HG02759 (cell line): ENCODE measurements around the gene RABEPK.
"Not testable (repeated sequence)": the region's sequence is repeated elsewhere in the genome, so short reads cannot be mapped to it uniquely, and the experiment has no call there.

Experiments
- ATAC-seq: cut with Tn5 transposase; IDR thresholded peaks from one replicate; pipeline ENCODE4 v1.9.1; 2021; ENCODE audit warnings: mild to moderate bottlenecking, moderate library complexity; ENCODE audit not compliant: unreplicated experiment

Gene RABEPK

DNA sequence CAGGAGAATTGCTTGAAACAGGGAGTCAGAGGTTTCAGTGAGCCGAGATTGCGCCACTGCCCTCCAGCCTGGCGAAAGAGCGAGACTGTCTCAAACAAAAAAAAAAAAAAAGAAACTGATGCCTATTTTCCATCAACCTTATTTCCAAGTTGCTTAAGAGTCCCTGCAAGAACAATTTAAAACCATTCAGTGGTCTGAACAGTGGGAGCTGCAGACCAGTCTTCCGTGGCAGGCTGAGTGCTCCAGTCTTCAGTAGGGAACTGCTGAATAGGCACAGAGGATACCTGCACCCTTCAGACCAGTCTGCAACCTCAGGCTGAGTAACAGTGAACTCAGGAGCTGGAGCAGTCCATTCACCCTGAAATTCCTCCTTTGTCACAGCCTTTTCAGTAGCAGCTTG lies 5.9 kb upstream of the RABEPK start:
- ATAC-seq = not testable (repeated sequence)

DNA sequence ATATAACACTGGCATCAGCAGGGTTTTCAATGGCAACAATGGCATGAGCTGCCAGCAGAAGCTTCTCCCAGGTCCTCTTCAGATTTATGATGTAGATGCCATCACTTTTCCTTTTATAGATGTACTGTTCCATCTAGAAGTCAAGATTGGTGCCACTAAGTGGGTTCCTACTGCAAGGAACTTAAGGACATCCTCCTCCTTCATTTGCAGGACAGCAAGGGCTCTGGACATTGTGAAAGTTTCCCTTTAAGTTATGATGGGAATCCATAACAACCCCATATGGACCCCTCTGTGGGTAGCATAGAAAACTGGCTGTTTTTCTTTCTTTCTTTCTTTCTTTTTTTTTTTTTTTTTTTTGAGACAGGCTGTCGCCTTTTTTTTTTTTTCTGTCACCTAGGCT lies 4.8 kb upstream of the RABEPK start:
- ATAC-seq = not testable (repeated sequence)

DNA sequence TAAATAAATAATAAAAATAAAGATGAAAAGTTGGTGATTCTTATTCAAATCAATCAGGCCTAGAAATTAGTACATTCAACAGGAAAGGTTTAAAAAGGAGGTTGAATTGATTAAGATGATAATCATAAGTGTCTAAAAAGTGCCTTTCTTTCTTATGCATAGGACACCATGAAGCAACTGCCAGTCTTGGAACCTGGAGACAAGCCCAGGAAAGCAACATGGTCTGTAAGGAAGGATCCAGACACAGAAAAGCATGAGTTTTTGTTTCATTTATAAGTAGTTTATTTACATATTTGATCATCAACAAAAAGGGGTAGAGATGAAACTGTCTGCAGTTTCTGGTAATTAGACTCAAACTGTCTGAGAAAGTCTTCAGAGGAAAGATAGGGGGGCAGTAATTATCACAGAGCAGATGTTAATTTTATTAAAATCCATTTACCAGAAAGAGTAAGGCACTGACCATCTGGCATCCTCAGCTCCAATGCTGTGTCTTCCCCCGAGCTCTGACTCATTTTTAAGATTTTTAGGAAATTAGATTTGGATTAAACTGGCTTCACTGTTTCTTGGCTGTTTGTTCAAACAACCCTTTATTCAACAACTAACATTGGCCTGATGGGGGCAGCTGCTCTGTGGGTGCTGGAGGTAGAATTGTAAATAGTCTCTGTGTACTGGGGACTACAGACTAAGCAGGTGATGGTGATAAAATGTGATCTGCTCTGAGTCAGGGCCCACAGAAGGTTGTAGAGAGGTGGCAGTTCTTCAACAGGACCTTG lies 2.7 kb downstream of the RABEPK start:
- ATAC-seq = no peak

DNA sequence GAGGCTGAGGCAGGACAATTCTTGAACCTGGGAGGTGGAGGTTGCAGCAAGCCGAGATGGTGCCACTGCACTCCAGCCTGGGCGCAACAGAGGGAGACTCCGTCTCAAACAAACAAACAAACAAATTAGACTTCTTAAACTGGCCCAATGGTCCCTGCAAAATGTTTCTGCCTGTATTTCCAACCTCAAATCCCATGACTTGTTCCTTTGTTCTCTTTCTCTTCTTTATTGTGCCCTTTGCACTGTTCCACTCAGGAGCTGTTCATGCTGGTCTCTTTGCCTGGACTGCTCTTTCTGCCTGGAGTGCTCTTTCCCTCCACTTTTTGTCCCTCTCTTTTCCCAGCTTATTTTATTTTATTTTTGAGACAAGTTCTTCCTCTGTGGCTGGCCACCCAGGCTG lies 4.1 kb downstream of the RABEPK start:
- no peak for ATAC-seq

DNA sequence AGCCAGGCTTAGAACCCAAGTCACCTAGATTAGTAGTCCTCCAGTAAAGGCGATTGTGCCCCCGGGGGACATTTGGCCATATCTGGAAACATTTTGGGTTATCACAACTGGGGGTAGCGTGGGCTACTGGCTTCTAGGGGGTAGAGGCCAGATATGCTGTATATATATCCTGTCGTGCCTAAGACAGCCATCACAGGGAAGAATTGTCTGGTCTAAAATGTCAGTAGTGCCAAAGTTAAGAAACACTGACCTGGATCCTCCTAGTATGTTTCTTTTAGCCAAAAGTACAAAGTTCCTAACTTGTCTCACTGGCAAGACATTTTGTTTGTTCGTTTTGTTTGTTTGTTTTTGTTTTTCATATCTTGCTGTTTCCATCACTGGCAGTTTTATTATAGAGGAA lies 13.8 kb downstream of the RABEPK start:
- ATAC-seq = no peak

DNA sequence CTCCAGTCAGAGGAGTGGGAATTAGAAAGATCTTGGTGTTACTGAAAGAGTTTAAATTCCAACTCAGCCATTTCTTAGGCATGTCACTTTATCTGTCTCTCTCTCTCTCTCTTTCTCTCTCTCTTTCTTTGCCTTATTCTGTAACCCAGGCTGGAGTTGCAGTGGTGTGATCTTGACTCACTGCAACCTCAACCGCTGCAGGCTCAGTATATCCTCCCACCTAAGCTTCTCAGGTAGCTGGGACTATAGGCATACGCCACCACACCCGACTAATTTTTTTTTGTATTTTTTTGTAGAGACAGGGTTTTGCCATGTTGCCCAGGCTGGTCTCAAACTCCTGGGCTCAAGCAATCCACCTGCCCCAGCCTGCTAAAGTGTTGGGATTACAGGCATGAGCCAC lies 18.3 kb downstream of the RABEPK start:
- no peak for ATAC-seq

DNA sequence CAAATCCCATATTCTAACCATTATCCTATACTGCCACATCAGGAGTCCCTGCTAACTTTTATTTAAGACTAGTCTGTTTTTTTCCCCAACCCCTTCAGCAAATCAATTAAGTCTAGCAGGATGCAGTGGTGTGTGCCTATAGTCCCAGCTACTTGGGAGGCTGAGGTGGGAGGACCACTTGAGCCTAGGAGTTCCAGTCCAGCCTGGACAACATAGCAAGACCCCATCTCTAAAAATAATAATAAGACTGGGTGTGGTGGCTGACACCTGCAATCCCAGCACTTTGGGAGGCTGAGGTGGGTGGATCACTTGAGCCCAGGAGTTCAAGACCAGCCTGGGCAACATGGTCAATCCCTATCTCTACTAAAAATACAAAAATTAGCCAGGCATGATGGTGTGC lies 24.5 kb downstream of the RABEPK start:
- not testable (repeated sequence) for ATAC-seq

DNA sequence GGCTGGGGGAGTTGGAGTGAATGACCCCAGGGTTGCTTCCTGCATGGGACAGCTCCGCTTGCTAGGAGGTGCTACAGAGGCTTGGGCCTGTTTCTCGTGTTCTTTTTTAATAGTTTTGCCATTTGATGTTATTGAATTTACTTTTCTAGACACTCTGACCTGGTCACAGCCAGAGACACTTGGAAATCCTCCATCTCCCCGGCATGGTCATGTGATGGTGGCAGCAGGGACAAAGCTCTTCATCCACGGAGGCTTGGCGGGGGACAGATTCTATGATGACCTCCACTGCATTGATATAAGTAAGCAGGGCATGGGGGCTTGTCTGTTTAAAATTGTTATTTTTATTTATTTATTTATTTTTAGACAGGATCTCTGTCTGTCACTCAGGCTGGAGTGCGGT lies 27.4 kb downstream of the RABEPK start:
- no peak for ATAC-seq

DNA sequence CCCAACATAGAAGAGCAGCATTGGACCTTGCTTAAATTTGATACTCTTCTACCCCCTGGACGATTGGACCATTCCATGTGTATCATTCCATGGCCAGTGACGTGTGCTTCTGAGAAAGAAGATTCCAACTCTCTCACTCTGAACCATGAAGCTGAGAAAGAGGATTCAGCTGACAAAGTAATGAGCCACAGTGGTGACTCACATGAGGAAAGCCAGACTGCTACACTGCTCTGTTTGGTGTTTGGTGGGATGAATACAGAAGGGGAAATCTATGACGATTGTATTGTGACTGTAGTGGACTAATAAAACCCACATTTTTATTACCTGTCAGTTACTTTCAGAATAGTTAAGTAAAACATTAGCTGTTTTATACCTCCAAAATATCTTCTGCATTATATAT lies 33.3 kb downstream of the RABEPK start:
- ATAC-seq = no peak

DNA sequence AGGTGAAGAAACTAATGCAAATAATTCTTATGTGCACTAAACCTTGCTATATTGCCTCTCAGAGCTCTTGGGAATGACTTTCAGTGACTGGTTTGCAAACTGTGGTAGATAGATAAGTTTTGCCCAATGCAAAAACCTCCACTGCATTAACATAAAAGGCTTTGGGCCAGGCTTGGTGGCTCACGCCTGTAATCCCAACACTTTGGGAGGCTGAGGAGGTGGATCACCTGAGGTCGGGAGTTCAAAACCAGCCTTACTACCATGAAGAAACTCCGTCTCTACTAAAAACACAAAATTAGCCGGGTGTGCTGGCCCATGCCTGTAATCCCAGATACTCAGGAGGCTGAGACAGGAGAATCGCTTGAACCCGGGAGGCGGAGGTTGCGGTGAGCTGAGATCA lies 33.8 kb downstream of the RABEPK start:
- ATAC-seq = not testable (repeated sequence)

DNA sequence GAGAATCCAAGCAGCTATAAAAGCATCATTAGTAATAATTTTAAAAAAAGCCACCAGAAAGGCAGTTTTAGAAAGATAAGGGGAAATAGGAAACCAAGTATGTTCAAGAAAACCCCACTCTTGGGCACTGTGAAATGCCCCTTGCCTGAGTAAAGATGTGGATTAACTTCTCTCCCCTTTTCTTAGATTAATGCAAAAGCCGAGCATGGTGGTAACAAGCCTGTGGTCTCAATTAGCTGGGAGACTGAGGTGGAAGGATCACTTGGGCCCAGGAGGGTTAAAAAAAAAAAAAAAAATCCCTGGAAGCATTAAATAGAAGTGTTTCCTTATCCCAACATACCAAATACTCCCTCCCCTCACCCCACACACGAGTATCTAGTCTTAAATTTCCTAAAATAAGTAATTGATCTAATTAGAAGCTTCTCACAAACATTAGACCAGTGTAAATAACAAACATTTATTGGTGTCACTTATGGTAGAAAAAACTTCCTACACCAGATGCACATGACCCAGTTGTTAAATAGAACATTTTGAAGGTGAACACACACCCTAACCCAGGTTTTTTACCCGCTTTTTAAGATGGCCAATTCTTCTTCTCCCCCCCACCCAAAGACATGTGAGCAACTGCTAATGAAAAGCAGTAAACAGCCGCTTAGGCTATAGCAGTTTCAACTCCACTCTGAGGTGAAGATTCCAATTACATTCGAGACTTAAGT lies 35.6 kb downstream of the RABEPK start:
- no peak for ATAC-seq

DNA sequence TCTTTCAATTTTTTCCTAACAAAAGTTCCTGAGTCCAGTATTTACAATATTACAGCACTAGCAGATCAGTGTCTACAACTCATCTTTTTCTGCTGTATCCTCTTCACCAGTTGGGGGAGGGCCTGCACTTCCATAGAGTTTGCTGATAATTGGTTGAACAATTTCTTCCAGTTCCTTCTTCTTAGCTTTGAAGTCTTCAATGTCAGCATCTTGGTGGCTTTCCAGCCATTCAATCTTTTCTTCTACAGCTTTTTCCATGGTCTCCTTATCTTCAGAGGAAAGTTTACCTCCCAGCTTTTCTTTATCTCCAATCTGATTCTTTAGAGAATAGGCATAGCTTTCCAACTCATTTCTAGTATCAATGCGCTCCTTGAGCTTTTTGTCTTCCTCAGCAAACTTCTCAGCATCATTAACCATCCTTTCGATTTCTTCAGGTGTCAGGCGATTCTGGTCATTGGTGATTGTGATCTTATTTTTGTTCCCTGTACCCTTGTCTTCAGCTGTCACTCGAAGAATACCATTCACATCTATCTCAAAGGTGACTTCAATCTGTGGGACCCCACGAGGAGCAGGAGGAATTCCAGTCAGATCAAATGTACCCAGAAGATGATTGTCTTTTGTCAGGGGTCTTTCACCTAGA lies 36.3 kb downstream of the RABEPK start:
- not testable (repeated sequence) for ATAC-seq

DNA sequence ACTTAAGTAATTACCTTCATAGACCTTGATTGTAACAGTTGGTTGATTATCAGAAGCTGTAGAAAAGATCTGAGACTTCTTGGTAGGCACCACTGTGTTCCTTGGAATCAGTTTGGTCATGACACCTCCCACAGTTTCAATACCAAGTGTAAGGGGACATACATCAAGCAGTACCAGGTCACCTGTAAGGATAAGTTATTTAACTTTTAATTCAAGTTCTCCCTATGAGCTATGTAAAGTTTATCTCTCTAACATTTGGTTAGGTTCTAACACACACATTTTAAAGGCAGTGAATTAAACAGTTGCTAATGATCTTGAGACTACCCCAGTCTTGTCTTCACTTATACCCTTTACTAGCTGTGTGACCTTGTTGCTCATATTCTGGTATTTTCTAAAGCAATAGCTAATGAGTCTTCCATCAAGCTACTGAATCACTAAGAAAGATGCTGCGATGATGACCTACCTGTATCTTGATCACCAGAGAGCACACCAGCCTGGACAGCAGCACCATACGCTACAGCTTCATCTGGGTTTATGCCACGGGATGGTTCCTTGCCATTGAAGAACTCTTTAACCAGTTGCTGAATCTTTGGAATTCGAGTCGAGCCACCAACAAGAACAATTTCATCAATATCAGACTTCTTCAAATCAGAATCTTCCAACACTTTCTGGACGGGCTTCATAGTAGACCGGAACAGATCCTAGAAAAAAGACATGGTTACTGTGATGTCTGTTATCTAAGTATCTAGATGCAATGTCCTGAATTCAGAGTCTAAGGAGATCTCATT lies 38.0 kb downstream of the RABEPK start:
- ATAC-seq = no peak

DNA sequence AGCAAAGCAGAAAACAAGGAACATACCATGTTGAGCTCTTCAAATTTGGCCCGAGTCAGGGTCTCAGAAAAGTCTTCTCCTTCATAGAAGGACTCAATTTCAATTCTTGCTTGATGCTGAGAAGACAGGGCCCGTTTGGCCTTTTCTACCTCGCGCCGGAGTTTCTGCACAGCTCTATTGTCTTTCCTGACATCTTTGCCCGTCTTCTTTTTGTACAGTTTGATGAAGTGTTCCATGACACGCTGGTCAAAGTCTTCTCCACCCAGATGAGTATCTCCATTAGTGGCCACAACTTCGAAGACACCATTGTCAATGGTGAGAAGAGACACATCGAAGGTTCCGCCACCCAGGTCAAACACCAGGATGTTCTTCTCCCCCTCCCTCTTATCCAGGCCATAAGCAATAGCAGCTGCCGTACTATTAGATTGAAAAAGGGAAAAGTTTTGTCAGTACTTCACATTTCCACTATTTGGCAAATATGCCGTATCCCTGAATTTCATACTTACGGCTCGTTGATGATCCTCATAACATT lies 38.6 kb downstream of the RABEPK start:
- ATAC-seq = no peak

DNA sequence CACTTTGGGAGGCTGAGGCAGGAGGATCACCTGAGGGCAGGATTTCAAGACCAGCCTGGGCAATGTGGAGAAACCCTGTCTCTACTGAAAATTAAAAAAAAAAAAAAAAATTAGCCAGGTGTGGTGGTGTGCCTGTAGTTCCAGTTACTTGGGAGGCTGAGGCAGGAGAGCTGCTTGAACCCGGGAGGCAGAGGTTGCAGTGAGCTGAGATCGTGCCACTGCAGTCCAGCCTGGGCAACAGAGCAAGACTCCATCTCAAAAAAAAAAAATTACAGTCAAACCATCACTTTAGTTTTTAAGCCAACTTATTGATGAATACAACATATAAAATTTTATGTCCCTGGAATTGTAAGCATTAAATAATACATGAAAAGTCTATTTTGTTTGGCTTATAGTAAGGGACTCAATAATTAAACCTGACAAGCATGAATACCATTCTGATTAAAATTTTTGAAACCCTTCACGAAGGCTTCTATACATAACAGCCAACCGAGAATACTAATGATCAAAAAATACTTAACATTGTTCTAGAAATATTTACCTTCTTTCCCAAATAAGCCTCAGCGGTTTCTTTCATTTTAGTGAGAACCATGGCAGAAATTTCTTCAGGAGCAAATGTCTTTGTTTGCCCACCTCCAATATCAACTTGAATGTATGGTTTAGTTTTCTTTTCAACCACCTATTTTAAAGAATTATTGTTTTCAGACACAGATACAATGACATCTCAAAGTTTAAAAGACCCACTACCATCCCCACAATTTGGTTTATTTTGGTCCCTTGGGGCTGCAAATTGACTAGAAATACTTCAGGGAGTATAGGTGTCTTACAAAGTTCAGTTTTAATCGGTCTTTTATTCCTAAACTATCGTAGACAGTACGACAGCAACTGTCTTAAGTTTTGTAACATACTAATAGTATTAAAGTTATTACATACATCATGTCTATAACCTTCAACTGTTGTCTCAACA lies 39.6 kb downstream of the RABEPK start:
- no peak for ATAC-seq

DNA sequence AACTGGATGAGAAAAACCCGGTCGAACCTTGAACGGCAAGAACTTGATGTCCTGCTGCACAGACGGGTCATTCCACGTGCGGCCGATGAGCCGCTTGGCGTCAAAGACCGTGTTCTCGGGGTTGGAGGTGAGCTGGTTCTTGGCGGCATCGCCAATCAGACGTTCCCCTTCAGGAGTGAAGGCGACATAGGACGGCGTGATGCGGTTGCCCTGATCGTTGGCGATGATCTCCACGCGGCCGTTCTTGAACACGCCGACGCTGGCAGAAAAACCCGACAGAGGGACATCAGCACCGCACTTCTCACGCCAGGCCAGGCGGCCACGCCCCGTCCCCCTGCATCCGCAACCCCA lies 40.3 kb downstream of the RABEPK start:
- peak; percentile 1 for ATAC-seq

DNA sequence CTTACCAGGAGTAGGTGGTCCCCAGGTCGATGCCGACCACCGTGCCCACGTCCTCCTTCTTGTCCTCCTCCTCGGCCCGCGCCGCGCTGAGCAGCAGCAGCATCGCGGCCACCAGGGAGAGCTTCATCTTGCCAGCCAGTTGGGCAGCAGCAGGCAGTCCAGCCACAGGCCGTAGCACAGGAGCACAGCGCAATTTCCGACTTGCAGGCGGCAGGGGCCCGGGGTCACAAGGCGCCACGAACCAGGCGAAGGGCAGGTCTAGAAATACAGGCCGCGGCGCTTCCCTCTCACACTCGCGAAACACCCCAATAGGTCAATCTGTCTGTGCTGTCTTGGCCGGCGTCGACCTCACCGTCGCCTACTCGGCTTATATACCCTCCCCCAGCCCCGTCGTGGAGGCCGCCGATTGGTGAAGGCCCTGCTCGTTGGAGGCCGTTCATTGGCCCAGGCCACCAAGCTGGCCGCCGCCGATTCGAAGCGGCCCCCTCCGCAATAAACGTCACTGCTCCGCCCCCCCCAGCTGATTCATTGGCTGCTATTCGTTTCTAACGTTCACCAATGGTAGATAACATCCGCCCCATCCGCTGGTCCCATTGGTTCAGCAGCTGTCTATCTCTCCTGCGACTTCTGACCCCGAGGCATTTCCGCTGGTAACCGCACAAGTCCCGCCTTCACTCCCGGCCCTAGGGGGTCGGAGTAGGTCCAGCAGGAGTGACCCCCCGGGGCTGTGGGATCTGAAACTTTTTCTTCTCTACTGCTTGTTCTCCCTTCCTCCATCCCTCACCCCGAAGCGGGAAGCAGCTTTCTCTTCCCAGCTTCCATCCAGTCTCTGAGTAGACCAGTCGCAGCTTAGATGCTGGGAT lies 40.9 kb downstream of the RABEPK start, which contains the start of gene HSPA5:
HSPA5 (minus strand) TSS at position 344 of the 863 bp plus-strand sequence; CDS start at position 127, 217 bp downstream.
- peak; percentile 94 for ATAC-seq

DNA sequence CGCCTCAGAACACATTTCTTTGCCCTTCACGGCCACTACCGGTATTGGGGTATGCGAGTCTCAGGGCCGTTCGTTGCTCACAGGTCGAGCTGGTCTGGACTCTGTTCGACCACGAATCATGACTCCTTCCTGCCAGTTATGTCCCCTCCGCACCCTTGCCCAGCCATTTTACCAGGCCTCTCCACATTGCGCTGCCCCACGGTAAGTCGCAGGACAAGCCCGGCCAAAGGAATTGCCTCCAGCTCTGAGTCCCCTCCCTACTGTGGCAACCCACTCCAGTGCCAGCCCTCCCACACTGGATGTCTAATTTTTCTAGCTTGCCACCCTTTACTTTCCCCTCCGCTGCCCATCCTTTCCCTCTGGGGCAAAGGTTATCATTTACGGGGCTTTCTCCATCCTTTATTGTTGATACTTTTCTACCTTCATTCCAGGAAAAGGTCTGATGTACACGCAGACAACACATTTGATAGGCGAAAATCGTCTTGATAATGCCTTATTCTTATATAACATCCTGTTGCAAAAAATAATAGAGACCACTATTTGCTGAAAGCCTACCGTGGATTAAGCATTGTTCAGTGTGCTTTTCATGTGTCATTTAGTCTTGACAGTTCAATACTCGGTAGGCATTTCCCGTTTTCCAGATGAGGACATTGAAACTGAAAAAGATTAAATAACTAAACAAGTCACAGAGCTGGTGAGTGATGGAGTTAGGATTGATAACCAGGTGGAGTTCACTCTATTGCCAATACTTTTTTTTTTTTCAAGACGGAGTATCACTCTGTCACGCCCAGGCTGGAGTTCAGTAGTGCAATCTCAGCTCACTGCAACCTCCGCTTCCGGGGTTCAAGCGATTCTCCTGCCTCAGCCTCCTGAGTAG lies 41.8 kb downstream of the RABEPK start:
- peak; percentile 12 for ATAC-seq
